ENCODE measurements around the gene CLOCK. TPM values are rescaled to one million over a fixed set of nuclear protein-coding genes. Genes with fewer than 3 reads are reported as not detected.
A peak's percentile ranks its signal among the peaks of the same experiment; 100 is the strongest.

Gene CLOCK
- polyA plus RNA-seq, 10 donors = 11.7 to 21.3 (median 16.8) TPM

- no peak for DNase-seq
Observed at GRCh38 chr4:55491486-55491885, 55.2 kb downstream of the CLOCK start.

- DNase-seq = no peak
Observed at GRCh38 chr4:55488716-55489115, 58.0 kb downstream of the CLOCK start.

GRCh38 chr4:55485821-55486220, 60.9 kb downstream of the CLOCK start:
- no peak for DNase-seq

- no peak for DNase-seq
Observed at GRCh38 chr4:55483315-55483714, 63.4 kb downstream of the CLOCK start.

GRCh38 chr4:55475394-55476243, 71.1 kb downstream of the CLOCK start:
- peak in 1 of 3 donors; percentile 41 for DNase-seq

GRCh38 chr4:55469979-55470378, 76.7 kb downstream of the CLOCK start:
- no peak for DNase-seq

- no peak for DNase-seq
Observed at GRCh38 chr4:55468724-55469123, 78.0 kb downstream of the CLOCK start.

- DNase-seq = no peak
Observed at GRCh38 chr4:55466001-55466400, 80.7 kb downstream of the CLOCK start.

- DNase-seq = no peak
Observed at GRCh38 chr4:55458611-55459010, 88.1 kb downstream of the CLOCK start.

GRCh38 chr4:55458164-55458563, 88.5 kb downstream of the CLOCK start:
- DNase-seq = no peak

GRCh38 chr4:55450566-55450965, 96.1 kb downstream of the CLOCK start:
- DNase-seq = no peak

- peak; percentile 37 to 67 (median 47) for DNase-seq
Observed at GRCh38 chr4:55447831-55448230, 98.9 kb downstream of the CLOCK start.

GRCh38 chr4:55447108-55447708, 99.5 kb downstream of the CLOCK start:
- DNase-seq = no peak

GRCh38 chr4:55446578-55446922, 100.2 kb downstream of the CLOCK start:
- DNase-seq = no peak

GRCh38 chr4:55445921-55446577, 100.7 kb downstream of the CLOCK start:
- DNase-seq = peak in 1 of 3 donors; percentile 53

GRCh38 chr4:55444827-55445226, 101.9 kb downstream of the CLOCK start:
- no peak for DNase-seq

GRCh38 chr4:55442541-55442940, 104.2 kb downstream of the CLOCK start:
- DNase-seq = no peak

GRCh38 chr4:55440786-55441185, 105.9 kb downstream of the CLOCK start:
- DNase-seq = no peak

- no peak for DNase-seq
Observed at GRCh38 chr4:55439023-55439422, 107.7 kb downstream of the CLOCK start.

- DNase-seq = no peak
Observed at GRCh38 chr4:55438314-55438713, 108.4 kb downstream of the CLOCK start.

- DNase-seq = no peak
Observed at GRCh38 chr4:55437823-55438222, 108.9 kb downstream of the CLOCK start.

GRCh38 chr4:55437356-55437796, 109.3 kb downstream of the CLOCK start:
- DNase-seq = no peak

Data from muscle of back (tissue), 11 donors.